Neural progenitor cell (in vitro differentiated cells): ENCODE measurements around the gene SMG6. TPM values are rescaled to one million over a fixed set of nuclear protein-coding genes. Genes with fewer than 3 reads are reported as not detected.
A peak's percentile ranks its signal among the peaks of the same experiment; 100 is the strongest.

Source experiments
- DNase-seq: peaks from one replicate; pipeline ENCODE4 v3.0.0-alpha.2; 2016; ENCODE audit warnings: low spot score
- H2AFZ ChIP-seq: fragments of 200-600 bp; sonication (generic); replicated peaks from 2 replicates; pipeline ENCODE4 v1.6.1; 2016; ENCODE audit warnings: antibody characterized with exemption
- H3F3A ChIP-seq: fragments of 200-600 bp; sonication (generic); 2 replicates; pipeline ENCODE4 v1.6.1; 2016; ENCODE audit warnings: antibody characterized with exemption, low read depth
- H3K27ac ChIP-seq: fragments of 200-600 bp; sonication (generic); 2 replicates; pipeline ENCODE4 v1.5.1; 2016; ENCODE audit warnings: mild to moderate bottlenecking
- H3K27me3 ChIP-seq: fragments of 200-600 bp; sonication (generic); 2 replicates; pipeline ENCODE4 v1.6.1; 2016; ENCODE audit warnings: mild to moderate bottlenecking, moderate library complexity
- H3K36me3 ChIP-seq: fragments of 200-600 bp; sonication (generic); 2 replicates; pipeline ENCODE4 v1.5.1; 2016
- H3K4me1 ChIP-seq: fragments of 200-600 bp; sonication (generic); 2 replicates; pipeline ENCODE4 v1.6.1; 2016; ENCODE audit warnings: mixed run types
- H3K4me2 ChIP-seq: fragments of 200-600 bp; sonication (generic); 2 replicates; pipeline ENCODE4 v1.6.1; 2016
- H3K4me3 ChIP-seq: fragments of 200-600 bp; sonication (generic); 2 replicates; pipeline ENCODE4 v1.5.1; 2016
- H3K79me2 ChIP-seq: fragments of 200-600 bp; sonication (generic); 2 replicates; pipeline ENCODE4 v1.6.1; 2016; ENCODE audit warnings: low read depth
- H3K9ac ChIP-seq: fragments of 200-600 bp; sonication (generic); 2 replicates; pipeline ENCODE4 v1.6.1; 2016
- H3K9me3 ChIP-seq: fragments of 200-600 bp; sonication (generic); 2 replicates; pipeline ENCODE4 v1.5.1; 2016; ENCODE audit warnings: low read depth
- H4K20me1 ChIP-seq: fragments of 200-600 bp; sonication (generic); 2 replicates; pipeline ENCODE4 v1.6.1; 2016; ENCODE audit warnings: low read depth
- H3K27ac Mint-ChIP-seq: 3 replicates; pipeline ENCODE4 v1.8.0; 2021; ENCODE audit warnings: mixed read lengths
- H3K27me3 Mint-ChIP-seq: 2 replicates; pipeline ENCODE4 v1.8.0; 2022; ENCODE audit warnings: low read depth, mild to moderate bottlenecking, inconsistent platforms, moderate library complexity, mixed read lengths; ENCODE audit not compliant: insufficient read depth
- H3K36me3 Mint-ChIP-seq: 3 replicates; pipeline ENCODE4 v1.8.0; 2021; ENCODE audit warnings: mixed read lengths
- H3K4me1 Mint-ChIP-seq: 3 replicates; pipeline ENCODE4 v1.8.0; 2021; ENCODE audit warnings: mixed read lengths
- H3K4me3 Mint-ChIP-seq: 3 replicates; pipeline ENCODE4 v1.8.0; 2021; ENCODE audit warnings: mild to moderate bottlenecking, moderate library complexity, mixed read lengths
- H3K9me3 Mint-ChIP-seq: 3 replicates; pipeline ENCODE4 v1.8.0; 2020; ENCODE audit warnings: mixed read lengths
- CTCF ChIP-seq: fragments of 200-600 bp; sonication (generic); IDR thresholded peaks from 2 replicates; pipeline ENCODE4 v1.5.1; 2017; ENCODE audit warnings: antibody characterized with exemption, mild to moderate bottlenecking
- EZH2 ChIP-seq: fragments of 200-600 bp; sonication (generic); IDR thresholded peaks from 2 replicates; pipeline ENCODE4 v1.6.1; 2017; ENCODE audit warnings: antibody characterized with exemption, mild to moderate bottlenecking, moderate library complexity
- EZH2phosphoT487 ChIP-seq: fragments of 200-600 bp; sonication (generic); IDR thresholded peaks from 2 replicates; pipeline ENCODE4 v1.6.1; 2017; ENCODE audit warnings: antibody characterized with exemption
- total RNA-seq: library from RNA; depleted of rRNA; stranded (reverse); fragments of >200 nt; gene quantifications from 2 replicates; pipeline ENCODE4 v1.2.3, GENCODE V29; 2015; ENCODE audit warnings: low replicate concordance

SMG6 gene
- total RNA-seq, 1 donor from 2014 or later = 19.0 TPM

- no peak for TF ChIP-seq EZH2phosphoT487
- TF ChIP-seq EZH2 = no peak
- TF ChIP-seq CTCF = no peak
- Histone ChIP-seq H3K4me1 (peaks cover 19% of the 10 kb centered on the region), H3K4me3 (no peak overlapping the region), H3K27me3 (no peaks in the 10 kb centered on the region), H3K9ac (no peak overlapping the region), H3F3A (peaks cover 19% of the 10 kb centered on the region), H3K9me3 (no peaks in the 10 kb centered on the region), H3K36me3 (no peaks in the 10 kb centered on the region), H2AFZ (no peak overlapping the region), H4K20me1 (peaks cover 23% of the 10 kb centered on the region), H3K4me2 (no peak overlapping the region), H3K79me2 (no peaks in the 10 kb centered on the region), H3K27ac (no peak overlapping the region)
- no peak overlapping the region for H3K4me3 Mint-ChIP-seq
- no peaks in the 10 kb centered on the region for H3K9me3 Mint-ChIP-seq
- no peak for DNase-seq
- no peak overlapping the region for H3K27ac Mint-ChIP-seq
- peaks cover 2% of the 10 kb centered on the region for H3K27me3 Mint-ChIP-seq
- H3K4me1 Mint-ChIP-seq = peaks cover 10% of the 10 kb centered on the region
- peaks cover 14% of the 10 kb centered on the region for H3K36me3 Mint-ChIP-seq
These were observed 178.5 kb downstream of the SMG6 start for GRCh38 chr17:2125013-2125535.

GRCh38 chr17:2124391-2124790, 179.2 kb downstream of the SMG6 start:
- Histone ChIP-seq H3K9ac (no peak overlapping the region), H3K4me3 (no peak overlapping the region), H4K20me1 (peaks cover 23% of the 10 kb centered on the region), H3K4me2 (no peak overlapping the region), H3K79me2 (no peaks in the 10 kb centered on the region), H3K27ac (no peak overlapping the region), H3K36me3 (no peaks in the 10 kb centered on the region), H3F3A (peaks cover 19% of the 10 kb centered on the region), H3K9me3 (no peaks in the 10 kb centered on the region), H2AFZ (no peak overlapping the region), H3K27me3 (no peaks in the 10 kb centered on the region), H3K4me1 (peaks cover 19% of the 10 kb centered on the region)
- Mint-ChIP-seq H3K9me3 (no peaks in the 10 kb centered on the region), H3K27ac (peak overlapping the region; percentile 23), H3K36me3 (peaks cover 14% of the 10 kb centered on the region), H3K4me3 (no peak overlapping the region), H3K4me1 (peaks cover 10% of the 10 kb centered on the region), H3K27me3 (peaks cover 2% of the 10 kb centered on the region)
- no peak for DNase-seq
- no peak for TF ChIP-seq EZH2
- no peak for TF ChIP-seq EZH2phosphoT487
- TF ChIP-seq CTCF = no peak

GRCh38 chr17:2123375-2124251, 180.0 kb downstream of the SMG6 start:
- DNase-seq = peak; percentile 53
- no peak overlapping the region for H2AFZ ChIP-seq
- no peak overlapping the region for H3K9ac ChIP-seq
- H3K27ac ChIP-seq = no peak overlapping the region
- no peak overlapping the region for H3K4me3 Mint-ChIP-seq
- H3K36me3 ChIP-seq = no peaks in the 10 kb centered on the region
- H4K20me1 ChIP-seq = peaks cover 23% of the 10 kb centered on the region
- H3K27me3 Mint-ChIP-seq = peaks cover 2% of the 10 kb centered on the region
- no peak overlapping the region for H3K4me3 ChIP-seq
- H3K4me1 ChIP-seq = peaks cover 19% of the 10 kb centered on the region
- H3K36me3 Mint-ChIP-seq = peaks cover 14% of the 10 kb centered on the region
- peaks cover 19% of the 10 kb centered on the region for H3F3A ChIP-seq
- H3K9me3 Mint-ChIP-seq = no peaks in the 10 kb centered on the region
- peaks cover 10% of the 10 kb centered on the region for H3K4me1 Mint-ChIP-seq
- H3K27ac Mint-ChIP-seq = peak overlapping the region; percentile 23
- H3K79me2 ChIP-seq = no peaks in the 10 kb centered on the region
- no peaks in the 10 kb centered on the region for H3K27me3 ChIP-seq
- peak overlapping the region; percentile 12 for H3K4me2 ChIP-seq
- no peak for TF ChIP-seq EZH2
- TF ChIP-seq CTCF = no peak
- no peaks in the 10 kb centered on the region for H3K9me3 ChIP-seq
